NCI-H524 treated with DMSO at 0.1 percent for 48 hours (cell line): ENCODE results near the gene ATXN7L1.
"Not testable (repeated sequence)": the region's sequence is repeated elsewhere in the genome, so short reads cannot be mapped to it uniquely, and the experiment has no call there.

ENCODE experiments used
- DNase-seq: peaks from one replicate; lab custom pipeline; 2025; lab: John Stamatoyannopoulos, UW

The ATXN7L1 gene

DNA sequence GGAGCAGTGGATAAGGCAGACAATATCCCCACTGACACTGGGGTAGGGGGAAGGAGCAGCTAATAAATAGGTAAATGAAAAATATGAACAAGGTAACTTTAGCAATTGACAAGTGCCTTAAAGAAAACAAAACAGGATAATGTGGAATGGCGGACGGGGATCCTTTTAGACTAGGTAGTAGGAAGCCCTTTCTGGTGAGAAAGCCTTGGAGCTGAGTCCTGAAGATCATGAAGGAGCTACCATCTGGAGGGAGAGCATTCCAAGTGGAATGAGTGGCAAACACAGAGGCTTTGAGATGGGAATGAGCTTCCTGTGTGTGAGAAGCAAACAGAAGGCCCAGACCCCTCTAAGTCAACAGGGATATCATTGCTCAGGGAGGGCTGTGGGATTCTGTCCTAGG lies 16.0 kb upstream of the ATXN7L1 start:
- no peak for DNase-seq

DNA sequence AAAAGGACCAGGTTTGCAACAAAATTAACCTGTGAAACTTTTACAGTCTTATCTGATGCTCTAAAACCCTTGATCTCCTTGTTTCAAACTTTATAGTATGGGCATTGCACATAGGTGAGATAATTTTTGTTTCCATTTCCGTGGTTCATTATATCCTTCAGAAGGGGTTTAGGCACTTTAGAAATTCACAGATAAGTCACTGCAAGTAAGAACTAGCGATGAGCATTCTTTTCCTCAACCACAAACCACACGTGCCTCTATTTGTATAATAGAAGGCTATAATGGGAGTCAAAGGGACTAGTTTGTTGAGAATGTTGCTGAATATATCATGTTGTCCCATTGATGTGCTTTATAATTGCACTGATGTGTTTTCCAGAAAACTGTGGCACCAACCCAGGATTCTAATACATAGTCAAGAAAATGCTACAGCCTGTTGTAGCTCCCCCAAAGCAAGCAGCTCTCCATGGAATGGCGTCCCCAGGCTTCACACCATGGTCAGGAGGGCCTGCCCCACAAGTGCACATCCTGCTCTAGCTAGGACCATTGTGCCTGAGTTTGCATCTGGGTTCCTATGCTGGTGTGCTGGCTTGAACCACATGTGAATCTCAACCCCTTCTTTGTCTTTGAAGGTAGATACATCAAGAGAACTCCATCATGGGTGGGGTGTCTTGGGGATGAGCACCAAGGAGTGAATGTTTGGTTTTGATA lies 14.0 kb upstream of the ATXN7L1 start:
- DNase-seq, result no peak

- DNase-seq, result no peak
Measured at GRCh38 chr7:105887569-105888189, 11.3 kb upstream of the ATXN7L1 start.

GRCh38 chr7:105886776-105887175 lies 10.4 kb upstream of the ATXN7L1 start:
- DNase-seq, result no peak

- DNase-seq, result no peak
Measured at GRCh38 chr7:105885387-105886111, 9.2 kb upstream of the ATXN7L1 start.

DNA sequence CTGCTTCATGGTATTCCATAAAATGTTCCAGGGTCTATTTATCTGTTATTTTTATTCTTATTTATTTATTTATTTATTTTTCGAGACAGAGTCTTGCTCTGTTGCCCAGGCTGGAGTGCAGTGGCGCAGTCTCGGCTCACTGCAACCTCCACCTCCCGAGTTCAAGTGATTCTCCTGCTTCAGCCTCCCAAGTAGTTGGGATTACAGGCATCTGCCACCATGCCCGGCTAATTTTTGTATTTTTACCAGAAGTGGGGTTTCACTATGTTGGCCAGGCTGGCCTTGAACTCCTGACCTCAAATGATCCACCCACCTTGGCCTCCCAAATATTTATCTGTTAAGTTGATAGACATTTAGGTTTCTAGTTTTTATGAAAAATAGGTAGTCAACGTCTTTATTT lies 6.8 kb upstream of the ATXN7L1 start:
- DNase-seq, result not testable (repeated sequence)

DNA sequence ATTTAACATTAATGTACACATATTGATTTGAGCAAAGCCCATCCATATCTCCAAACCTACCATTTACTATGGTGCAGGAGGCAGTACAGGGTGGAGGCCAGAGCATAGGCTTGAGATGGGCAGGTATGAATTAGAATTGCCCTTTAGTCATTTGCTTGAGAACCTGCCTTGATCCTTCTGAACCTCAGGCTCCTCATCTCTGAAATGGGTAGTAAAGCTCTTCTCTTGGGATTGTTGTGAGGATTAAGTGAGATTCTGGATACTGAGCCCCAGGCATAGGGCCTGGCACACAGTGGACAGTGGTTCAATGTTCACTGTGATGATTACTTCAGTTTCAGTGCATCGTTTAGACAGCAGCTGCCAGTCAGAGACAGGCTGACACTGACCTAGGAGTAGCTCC lies 5.0 kb upstream of the ATXN7L1 start:
- DNase-seq, result no peak

DNA sequence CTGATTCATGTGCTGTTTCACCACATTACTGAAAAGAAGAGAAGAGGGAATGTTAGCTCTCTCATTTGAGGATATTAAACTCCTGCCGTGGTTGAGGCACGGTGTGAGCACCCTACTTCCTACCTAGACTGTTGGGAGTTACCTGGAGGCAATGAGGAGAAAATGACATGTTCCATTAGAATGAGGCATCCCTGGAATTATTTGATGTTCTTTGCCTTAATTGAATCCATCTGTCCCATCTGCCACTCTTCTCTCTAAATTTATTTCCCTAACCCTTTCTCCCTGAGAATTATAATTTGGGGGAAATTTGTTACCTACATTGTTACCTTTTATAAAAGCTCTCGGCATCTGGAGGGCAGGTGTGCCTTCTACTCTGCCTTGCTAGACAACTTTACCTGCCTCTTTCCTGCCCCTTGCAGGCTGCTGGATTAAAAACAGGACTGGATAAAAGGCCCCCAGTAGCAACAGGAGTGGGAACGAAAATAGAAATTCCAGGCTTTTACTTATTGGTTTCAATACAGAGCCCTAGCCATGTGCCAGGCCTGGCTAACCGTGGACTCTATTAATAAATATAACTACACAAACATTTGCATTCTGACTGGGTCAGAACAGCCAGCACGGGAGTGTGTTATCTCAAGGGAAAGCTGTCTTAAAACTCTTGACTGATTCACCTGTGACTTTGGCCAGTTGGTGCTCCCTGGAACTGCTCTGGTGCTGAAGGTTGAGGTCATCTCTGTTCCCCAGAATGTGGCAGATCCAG lies 4.4 kb upstream of the ATXN7L1 start:
- no peak for DNase-seq

DNA sequence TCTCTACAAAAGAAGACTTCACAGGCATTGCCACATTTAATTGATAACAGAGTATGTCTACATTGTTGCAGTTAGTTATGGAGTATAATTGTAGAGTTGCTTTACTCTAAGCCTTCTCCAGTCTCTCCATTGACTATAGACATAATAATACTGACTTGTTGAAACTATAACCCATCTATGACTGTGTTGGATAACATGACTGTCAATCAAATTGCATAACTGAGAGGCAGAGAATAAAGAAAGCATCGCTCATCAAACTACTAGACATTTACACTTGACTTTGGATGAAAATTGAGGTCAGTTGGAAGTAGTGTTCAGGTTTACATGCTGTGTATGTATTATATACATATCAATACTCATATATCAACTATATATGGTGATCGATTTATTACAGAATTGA lies 3.4 kb upstream of the ATXN7L1 start:
- DNase-seq, result no peak

- DNase-seq, result no peak
Measured at GRCh38 chr7:105878746-105879605, 2.6 kb upstream of the ATXN7L1 start.

GRCh38 chr7:105877736-105878135 lies 1.3 kb upstream of the ATXN7L1 start:
- DNase-seq, result no peak

DNA sequence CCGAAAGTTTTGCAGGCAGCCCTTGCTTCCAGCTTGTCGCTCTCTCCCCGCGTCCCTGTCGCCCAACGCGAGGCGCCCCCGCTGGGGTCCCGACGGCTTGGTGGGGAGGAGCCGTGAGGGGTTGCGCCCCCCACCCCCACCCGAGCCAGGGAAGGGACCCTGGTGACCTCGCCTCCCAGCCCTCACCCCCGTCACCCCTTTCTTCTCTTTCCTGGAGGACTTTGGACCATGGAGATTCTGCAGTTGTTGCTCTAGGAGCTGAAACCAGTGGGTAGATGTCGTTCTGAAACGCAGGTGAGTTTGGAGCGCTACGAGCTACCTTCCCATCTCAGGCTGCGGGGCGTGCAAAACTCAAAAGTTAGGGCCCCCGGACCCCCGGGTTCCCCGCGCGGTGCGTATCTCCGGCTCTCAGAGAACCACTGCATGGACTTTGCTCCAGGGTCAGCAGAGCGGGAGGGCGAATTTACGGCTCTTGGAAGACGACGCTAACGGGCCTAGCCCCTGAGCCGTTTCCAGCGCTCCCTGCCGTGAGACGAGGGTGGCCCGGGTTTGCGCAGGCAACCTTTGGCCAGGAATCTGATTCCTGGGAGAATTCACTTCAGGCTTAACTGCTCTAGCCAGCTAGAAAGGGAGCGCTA lies 684 bp upstream of the ATXN7L1 start:
- no peak for DNase-seq

DNA sequence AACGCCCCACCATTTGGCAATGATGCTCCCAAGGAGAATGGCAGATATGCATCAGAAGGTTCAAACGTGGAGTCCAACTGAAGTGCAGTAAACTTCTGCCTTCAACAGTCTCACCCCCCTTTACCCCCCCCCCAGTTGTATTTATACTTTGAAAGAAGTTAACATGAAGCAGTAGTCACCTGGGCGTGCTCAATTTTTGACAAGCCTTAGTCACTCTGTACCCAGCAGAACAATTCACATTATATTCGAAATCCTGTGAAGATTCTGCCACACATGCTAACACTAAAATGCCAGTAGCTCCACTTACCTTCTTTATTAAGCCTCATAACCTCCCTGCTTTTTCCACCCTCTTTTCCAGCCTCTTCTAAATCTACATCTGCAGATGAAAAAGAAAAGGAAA lies 894 bp downstream of the ATXN7L1 start:
- DNase-seq, result no peak

DNA sequence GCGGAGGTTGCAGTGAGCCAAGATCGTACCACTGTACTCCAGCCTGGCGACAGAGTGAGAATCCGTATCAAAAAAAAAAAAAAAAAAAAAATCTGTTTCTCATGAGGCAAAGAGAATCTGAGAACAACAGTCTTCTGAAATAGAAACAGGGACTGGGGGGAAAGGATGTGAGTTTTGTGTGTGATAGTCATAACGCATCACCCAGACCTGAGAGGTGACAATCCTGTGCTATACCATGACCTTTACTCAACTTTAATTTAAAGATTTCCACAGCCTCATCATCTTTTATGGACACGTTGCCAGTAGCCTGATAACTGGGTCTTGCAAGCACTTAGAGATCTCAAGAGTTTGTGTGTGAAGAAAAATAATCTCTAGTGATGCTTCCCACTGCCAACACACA lies 2.3 kb downstream of the ATXN7L1 start:
- no peak for DNase-seq

- DNase-seq, result no peak
Measured at GRCh38 chr7:105872491-105872890, 3.9 kb downstream of the ATXN7L1 start.

DNA sequence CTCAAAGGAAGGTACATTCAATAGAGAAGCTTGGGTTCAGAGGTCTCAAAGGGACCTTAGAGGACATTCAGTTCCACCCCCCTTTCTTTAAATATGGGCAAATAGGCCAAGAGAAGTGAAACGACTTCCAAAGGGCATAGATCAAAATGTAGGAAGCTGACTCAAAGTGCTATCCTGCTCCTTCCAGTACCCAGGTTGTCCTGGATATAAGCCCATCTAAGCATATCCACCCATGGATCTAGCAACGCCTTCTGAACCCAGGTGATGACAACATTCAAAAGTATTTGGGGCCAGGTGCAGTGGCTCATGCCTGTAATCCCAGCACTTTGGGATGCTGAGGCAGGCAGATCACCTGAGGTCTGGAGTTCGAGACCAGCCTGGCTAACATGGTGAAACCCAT lies 5.3 kb downstream of the ATXN7L1 start:
- no peak for DNase-seq

GRCh38 chr7:105866102-105866801 lies 10.1 kb downstream of the ATXN7L1 start:
- DNase-seq, result no peak

DNA sequence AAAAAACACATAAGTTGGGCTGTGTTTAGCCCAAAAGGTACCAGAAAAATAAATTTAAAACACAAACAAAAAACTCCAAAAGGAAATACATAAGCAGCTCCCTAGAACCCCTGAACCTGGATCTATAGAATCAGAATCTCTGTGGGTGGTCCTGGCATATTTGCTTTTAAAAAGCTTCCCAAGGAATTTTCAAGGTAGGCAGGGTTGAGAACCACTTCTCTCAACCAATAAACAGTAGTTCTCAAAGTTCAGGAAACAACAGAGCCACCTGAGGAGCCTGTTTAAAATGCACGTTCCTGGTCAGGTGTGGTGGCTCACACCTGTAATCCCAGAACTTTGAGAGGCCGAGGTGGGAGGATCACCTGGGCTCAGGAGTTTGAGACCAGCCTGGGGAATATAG lies 12.5 kb downstream of the ATXN7L1 start:
- DNase-seq, result no peak

DNA sequence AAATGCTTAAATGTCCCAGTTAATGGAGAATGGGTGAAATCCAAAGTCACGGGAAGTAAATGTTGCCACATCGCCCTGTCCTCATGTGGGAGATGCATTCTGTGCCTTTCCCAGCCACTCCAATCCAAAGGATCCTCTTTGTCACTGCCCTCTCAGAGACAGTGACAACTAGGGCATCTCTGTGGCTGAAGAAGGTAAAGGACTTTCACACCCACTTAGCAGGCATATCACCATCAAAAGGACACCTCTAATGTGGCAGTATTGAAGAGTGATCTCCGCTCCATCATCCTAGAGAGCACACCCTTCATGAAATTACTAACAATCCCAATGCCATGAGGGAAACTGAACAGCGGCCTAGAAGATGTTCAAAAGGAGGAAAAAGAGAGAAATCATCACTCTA lies 13.6 kb downstream of the ATXN7L1 start:
- no peak for DNase-seq

DNA sequence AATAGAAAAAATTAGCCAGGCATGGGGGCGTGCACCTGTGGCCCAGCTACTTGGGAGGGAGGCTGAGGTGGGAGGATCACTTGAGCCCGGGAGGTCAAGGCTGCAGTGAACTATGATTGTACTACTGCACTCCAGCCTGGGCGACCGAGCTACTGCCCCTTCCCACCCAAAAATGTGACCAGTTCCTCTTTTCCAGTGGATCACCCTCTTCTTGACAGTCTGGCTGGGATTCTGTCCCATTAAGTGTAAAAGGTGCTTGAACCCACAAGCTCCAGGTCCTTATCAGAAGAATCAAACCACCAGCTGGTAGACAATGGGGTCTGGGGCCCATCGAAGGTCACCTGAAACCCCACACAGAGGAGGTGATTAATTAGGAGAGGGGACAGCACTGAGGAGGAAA lies 14.1 kb downstream of the ATXN7L1 start:
- DNase-seq, result no peak

- no peak for DNase-seq
Measured at GRCh38 chr7:105861224-105861623, 15.2 kb downstream of the ATXN7L1 start.
